VCaP (cell line): ENCODE results near the gene EIF4ENIF1.
"Not testable (repeated sequence)": the region's sequence is repeated elsewhere in the genome, so short reads cannot be mapped to it uniquely, and the experiment has no call there.

Source experiments
- H3K27ac ChIP-seq: fragments of 450-650 bp; 2 replicates; pipeline ENCODE4 v1.5.1; 2017
- TF ChIP-seq, protein P1 (sequence below): fragments of 450-650 bp; conservative IDR thresholded peaks from 2 replicates; pipeline ENCODE4 v1.5.1; 2017; ENCODE audit warnings: mild to moderate bottlenecking, moderate library complexity

Gene EIF4ENIF1

DNA sequence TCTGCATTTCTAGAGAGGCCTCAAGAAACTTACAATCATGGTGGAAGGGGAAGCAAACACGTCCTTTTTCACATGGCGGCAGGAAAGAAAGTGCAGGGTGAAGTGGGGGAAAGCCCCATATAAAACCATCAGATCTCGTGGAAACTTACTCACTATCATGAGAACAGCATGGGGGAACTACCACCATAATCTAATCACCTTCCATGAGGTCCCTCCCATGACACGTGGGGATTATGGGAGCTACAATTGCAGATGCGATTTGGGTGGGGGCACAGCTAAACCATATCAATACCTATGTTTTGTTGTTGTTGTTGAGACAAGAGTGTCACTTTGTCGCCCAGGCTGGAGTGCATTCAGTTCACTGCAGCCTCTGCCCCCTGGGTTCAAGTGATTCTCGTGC is 36.6 kb upstream of the EIF4ENIF1 start:
- no peak overlapping the region for H3K27ac ChIP-seq
- TF ChIP-seq, protein P1, sequence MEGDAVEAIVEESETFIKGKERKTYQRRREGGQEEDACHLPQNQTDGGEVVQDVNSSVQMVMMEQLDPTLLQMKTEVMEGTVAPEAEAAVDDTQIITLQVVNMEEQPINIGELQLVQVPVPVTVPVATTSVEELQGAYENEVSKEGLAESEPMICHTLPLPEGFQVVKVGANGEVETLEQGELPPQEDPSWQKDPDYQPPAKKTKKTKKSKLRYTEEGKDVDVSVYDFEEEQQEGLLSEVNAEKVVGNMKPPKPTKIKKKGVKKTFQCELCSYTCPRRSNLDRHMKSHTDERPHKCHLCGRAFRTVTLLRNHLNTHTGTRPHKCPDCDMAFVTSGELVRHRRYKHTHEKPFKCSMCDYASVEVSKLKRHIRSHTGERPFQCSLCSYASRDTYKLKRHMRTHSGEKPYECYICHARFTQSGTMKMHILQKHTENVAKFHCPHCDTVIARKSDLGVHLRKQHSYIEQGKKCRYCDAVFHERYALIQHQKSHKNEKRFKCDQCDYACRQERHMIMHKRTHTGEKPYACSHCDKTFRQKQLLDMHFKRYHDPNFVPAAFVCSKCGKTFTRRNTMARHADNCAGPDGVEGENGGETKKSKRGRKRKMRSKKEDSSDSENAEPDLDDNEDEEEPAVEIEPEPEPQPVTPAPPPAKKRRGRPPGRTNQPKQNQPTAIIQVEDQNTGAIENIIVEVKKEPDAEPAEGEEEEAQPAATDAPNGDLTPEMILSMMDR, result no peak

DNA sequence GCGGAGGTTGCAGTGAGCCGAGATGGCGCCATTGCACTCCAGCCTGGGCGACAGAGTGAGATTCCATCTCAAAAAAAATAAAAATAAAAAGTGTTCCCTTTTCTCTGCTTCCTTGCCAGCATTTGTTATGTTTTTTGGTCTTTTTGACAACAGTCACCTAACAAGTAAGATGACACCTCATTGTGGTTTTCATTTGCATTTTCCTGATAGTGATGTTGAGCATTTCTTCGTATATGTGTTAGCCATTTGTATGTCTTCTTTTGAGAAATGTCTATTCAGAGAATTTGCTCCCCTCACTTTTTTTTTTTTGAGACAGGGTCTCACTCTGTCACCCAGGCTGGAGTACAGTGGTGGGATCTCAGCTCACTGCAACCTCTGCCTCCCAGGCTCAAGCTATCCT is 34.5 kb upstream of the EIF4ENIF1 start:
- not testable (repeated sequence) for H3K27ac ChIP-seq

DNA sequence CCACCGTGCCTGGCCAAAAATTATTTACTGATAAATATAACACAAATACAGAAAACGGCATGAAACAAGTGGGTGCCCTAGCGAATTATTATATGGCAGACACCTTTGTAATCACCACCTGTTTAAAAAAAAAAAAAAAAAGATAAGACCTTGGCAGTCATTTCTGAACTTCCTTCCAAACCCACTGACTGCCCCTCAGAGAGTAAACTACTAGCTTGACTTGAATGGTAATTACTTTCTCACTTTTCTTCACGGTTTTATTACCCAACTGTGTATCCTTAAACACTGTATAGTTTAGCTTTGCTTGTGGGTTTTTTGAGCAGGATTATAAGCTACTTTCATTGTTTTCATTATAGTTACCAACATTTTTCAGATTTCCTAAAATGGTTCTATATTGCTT is 30.4 kb upstream of the EIF4ENIF1 start:
- TF ChIP-seq, protein P1, result no peak
- H3K27ac ChIP-seq, result no peak overlapping the region

DNA sequence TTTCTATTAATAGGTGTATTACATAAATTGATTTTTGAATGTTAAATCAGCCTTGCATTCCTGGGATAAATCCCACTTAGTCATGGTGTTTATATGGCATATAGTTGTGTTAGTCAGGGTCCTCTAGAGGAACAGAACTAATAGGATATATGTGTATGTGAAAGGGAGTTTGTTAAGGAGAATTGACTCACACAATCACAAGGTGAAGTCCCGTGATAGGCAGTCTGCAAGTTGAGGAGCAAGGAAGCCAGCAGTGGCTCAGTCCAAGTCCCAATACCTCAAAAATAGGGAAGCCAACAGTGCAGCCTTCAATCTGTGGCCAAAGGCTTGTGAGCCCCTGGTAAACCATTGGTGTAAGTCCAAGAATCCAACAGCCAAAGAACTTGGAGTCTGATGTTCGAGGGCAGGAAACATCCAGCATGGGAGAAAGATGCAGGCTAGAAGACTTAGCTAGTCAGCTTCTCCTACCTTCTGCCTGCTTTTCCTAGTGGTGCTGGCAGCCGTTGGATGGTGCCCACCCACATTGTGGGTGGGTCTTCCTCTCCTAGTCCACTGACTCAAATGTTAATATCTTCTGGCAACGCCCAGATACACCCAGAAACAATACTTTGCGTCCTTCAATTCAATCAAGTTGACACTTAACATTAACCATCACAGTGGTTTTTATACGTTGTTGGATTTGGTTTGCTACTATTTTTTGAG is 19.6 kb upstream of the EIF4ENIF1 start:
- no peak overlapping the region for H3K27ac ChIP-seq
- TF ChIP-seq, protein P1, result no peak

DNA sequence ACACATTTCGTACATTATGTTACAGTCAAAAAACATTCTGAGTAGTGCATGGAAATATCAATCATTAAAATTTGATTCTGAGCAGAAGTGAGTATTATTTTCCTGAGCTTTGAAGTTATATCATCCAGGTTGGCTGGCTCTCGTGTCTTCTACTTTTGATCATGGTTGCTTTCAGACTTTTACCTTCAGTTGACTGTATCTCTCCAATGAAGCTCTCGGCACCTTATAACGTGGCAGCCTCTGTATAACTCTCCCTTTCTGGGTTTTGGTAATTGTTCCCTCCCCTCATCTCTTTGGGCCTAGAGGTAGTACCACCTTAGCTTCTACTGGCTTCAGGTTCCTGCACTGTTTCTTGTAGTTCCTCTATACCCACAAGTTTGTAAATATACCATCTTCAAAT is 18.9 kb upstream of the EIF4ENIF1 start:
- H3K27ac ChIP-seq, result no peak overlapping the region
- TF ChIP-seq, protein P1, result no peak

DNA sequence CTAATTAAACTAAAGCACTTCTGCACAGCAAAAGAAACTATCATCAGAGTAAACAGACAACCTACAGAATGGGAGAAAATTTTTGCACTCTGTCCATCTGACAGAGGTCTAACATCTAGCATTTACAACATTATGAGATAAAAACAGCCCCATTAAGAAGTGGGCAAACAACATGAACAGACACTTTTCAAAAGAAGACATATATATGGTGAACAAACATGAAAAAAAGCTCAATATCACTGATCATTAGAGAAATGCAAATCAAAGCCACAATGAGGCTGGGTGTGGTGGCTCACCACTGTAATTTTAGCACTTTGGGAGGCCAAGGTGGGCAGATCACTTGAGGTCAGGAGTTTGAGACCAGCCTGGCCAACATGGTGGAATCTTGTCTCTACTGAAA is 17.9 kb upstream of the EIF4ENIF1 start:
- not testable (repeated sequence) for H3K27ac ChIP-seq

DNA sequence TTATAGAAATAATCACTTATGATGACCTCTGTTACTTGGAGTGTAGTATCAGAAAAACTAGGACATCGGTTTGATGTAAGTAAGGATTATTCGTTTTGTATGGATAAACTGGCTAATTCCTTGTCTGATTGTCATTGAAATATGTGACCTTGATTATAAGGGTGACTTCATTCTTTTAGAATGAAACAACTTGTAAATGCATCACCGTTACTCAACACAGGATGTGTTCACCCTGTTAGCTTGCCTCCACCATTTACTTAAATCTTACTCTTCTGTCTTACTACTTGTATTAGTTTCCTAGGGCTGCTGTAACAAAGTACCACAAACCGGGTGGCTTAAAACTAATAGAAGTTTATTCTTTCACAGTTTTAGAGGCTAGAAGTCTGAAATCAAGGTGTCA is 14.6 kb upstream of the EIF4ENIF1 start:
- TF ChIP-seq, protein P1, result no peak
- H3K27ac ChIP-seq, result peak overlapping the region; percentile 79

DNA sequence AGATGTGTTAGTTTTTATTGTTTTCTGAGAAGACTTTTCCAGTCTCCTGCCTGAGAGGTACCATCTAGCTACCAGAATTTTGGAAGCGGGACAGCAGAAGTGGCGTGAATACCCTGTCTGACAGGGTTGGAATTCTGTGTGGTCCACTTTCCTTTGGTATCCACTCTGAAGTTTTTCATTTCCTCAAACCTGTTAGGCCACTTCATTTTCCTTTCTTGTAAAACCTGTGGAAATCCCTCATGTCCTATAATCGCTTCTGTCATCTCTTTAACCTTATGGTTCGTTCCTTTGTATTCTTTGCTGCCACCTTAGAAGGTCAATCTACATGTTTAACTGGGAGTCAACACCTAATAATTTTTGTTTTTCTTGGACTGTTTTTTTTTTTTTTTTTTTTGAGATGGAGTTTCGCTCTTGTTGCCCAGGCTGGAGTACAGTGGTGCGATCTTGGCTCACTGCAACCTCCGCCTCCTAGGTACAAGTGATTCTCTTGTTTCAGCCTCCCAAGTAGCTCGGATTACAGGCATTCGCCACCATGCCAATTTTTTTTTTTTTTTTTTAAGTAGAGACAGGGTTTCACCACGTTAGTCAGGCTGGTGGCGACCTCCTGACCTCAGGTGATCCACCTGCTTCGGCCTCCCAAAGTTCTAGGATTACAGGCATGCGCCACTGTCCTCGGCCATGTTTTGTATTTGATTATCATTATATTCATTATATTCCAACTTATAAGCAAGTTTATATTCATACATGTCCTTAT is 13.7 kb upstream of the EIF4ENIF1 start:
- peak overlapping the region; percentile 79 for H3K27ac ChIP-seq
- TF ChIP-seq, protein P1, result no peak
